ENCODE measurements around the gene TOMM20L.

The TOMM20L gene

GRCh38 chr14:58376791-58377190 lies 18.9 kb upstream of the TOMM20L start:
- H3K36me3 ChIP-seq (ENCODE audit: control insufficient read depth in 1 of 2, insufficient read depth in 2 of 2, low read length in 2 of 2) = peaks cover 10 to 30% of the 10 kb centered on the region in 2 donors
- no peak overlapping the region for H3K9ac ChIP-seq (ENCODE audit: low read depth in 1 of 2, low read length in 2 of 2)
- no peaks in the 10 kb centered on the region for H3K9me3 ChIP-seq (ENCODE audit: control insufficient read depth in 1 of 2, low read length in 2 of 2)
- H3K27ac ChIP-seq (ENCODE audit: low read depth, low read length) = no peak overlapping the region
- no peaks in the 10 kb centered on the region for H3K27me3 ChIP-seq (ENCODE audit: control insufficient read depth in 1 of 2, insufficient read depth in 2 of 2, low read length in 2 of 2)
- H3K4me3 ChIP-seq (ENCODE audit: low read depth in 1 of 2, low read length in 2 of 2) = no peak overlapping the region
- H3K4me1 ChIP-seq (ENCODE audit: control insufficient read depth in 1 of 2, insufficient read depth in 2 of 2, low read length in 2 of 2) = no peaks in the 10 kb centered on the region

GRCh38 chr14:58390830-58391229 lies 4.9 kb upstream of the TOMM20L start:
- Histone ChIP-seq H3K4me3 (ENCODE audit: low read depth in 1 of 2, low read length in 2 of 2) (no peak overlapping the region), H3K27ac (ENCODE audit: low read depth, low read length) (no peak overlapping the region), H3K9me3 (ENCODE audit: control insufficient read depth in 1 of 2, low read length in 2 of 2) (no peaks in the 10 kb centered on the region), H3K9ac (ENCODE audit: low read depth in 1 of 2, low read length in 2 of 2) (no peak overlapping the region), H3K4me1 (ENCODE audit: control insufficient read depth in 1 of 2, insufficient read depth in 2 of 2, low read length in 2 of 2) (peaks cover 4 to 6% of the 10 kb centered on the region in 2 donors), H3K36me3 (ENCODE audit: control insufficient read depth in 1 of 2, insufficient read depth in 2 of 2, low read length in 2 of 2) (no peaks in the 10 kb centered on the region), H3K27me3 (ENCODE audit: control insufficient read depth in 1 of 2, insufficient read depth in 2 of 2, low read length in 2 of 2) (no peaks in the 10 kb centered on the region)

GRCh38 chr14:58395562-58395811 lies 243 bp upstream of the TOMM20L start:
- peak overlapping the region; percentile 66 to 70 for H3K4me3 ChIP-seq (ENCODE audit: low read depth in 1 of 2, low read length in 2 of 2)
- peak overlapping the region; percentile 22 to 73 for H3K9ac ChIP-seq (ENCODE audit: low read depth in 1 of 2, low read length in 2 of 2)
- no peaks in the 10 kb centered on the region for H3K27me3 ChIP-seq (ENCODE audit: control insufficient read depth in 1 of 2, insufficient read depth in 2 of 2, low read length in 2 of 2)
- no peaks in the 10 kb centered on the region for H3K9me3 ChIP-seq (ENCODE audit: control insufficient read depth in 1 of 2, low read length in 2 of 2)
- no peaks in the 10 kb centered on the region for H3K36me3 ChIP-seq (ENCODE audit: control insufficient read depth in 1 of 2, insufficient read depth in 2 of 2, low read length in 2 of 2)
- H3K27ac ChIP-seq (ENCODE audit: low read depth, low read length) = no peak overlapping the region
- peaks cover 4 to 9% of the 10 kb centered on the region in 2 donors for H3K4me1 ChIP-seq (ENCODE audit: control insufficient read depth in 1 of 2, insufficient read depth in 2 of 2, low read length in 2 of 2)

GRCh38 chr14:58397156-58397555 lies 1.4 kb downstream of the TOMM20L start:
- Histone ChIP-seq H3K4me3 (ENCODE audit: low read depth in 1 of 2, low read length in 2 of 2) (no peak overlapping the region), H3K27me3 (ENCODE audit: control insufficient read depth in 1 of 2, insufficient read depth in 2 of 2, low read length in 2 of 2) (no peaks in the 10 kb centered on the region), H3K36me3 (ENCODE audit: control insufficient read depth in 1 of 2, insufficient read depth in 2 of 2, low read length in 2 of 2) (no peaks in the 10 kb centered on the region), H3K9me3 (ENCODE audit: control insufficient read depth in 1 of 2, low read length in 2 of 2) (no peaks in the 10 kb centered on the region), H3K27ac (ENCODE audit: low read depth, low read length) (no peak overlapping the region), H3K9ac (ENCODE audit: low read depth in 1 of 2, low read length in 2 of 2) (no peak overlapping the region), H3K4me1 (ENCODE audit: control insufficient read depth in 1 of 2, insufficient read depth in 2 of 2, low read length in 2 of 2) (peaks cover 4 to 9% of the 10 kb centered on the region in 2 donors)

- no peaks in the 10 kb centered on the region for H3K36me3 ChIP-seq (ENCODE audit: control insufficient read depth in 1 of 2, insufficient read depth in 2 of 2, low read length in 2 of 2)
- H3K9me3 ChIP-seq (ENCODE audit: control insufficient read depth in 1 of 2, low read length in 2 of 2) = no peaks in the 10 kb centered on the region
- H3K9ac ChIP-seq (ENCODE audit: low read depth in 1 of 2, low read length in 2 of 2) = no peak overlapping the region
Observed at GRCh38 chr14:58398495-58398894, 2.8 kb downstream of the TOMM20L start.

GRCh38 chr14:58398895-58399294 lies 3.2 kb downstream of the TOMM20L start:
- H3K4me3 ChIP-seq (ENCODE audit: low read depth in 1 of 2, low read length in 2 of 2) = no peak overlapping the region
- H3K9me3 ChIP-seq (ENCODE audit: control insufficient read depth in 1 of 2, low read length in 2 of 2) = no peaks in the 10 kb centered on the region
- H3K36me3 ChIP-seq (ENCODE audit: control insufficient read depth in 1 of 2, insufficient read depth in 2 of 2, low read length in 2 of 2) = no peaks in the 10 kb centered on the region
- no peaks in the 10 kb centered on the region for H3K27me3 ChIP-seq (ENCODE audit: control insufficient read depth in 1 of 2, insufficient read depth in 2 of 2, low read length in 2 of 2)
- no peak overlapping the region for H3K9ac ChIP-seq (ENCODE audit: low read depth in 1 of 2, low read length in 2 of 2)
- H3K4me1 ChIP-seq (ENCODE audit: control insufficient read depth in 1 of 2, insufficient read depth in 2 of 2, low read length in 2 of 2) = peaks cover 4 to 9% of the 10 kb centered on the region in 2 donors
- no peak overlapping the region for H3K27ac ChIP-seq (ENCODE audit: low read depth, low read length)

More at GRCh38 chr14:58398495-58398894, 2.8 kb downstream of the TOMM20L start:
- Histone ChIP-seq H3K4me1 (ENCODE audit: control insufficient read depth in 1 of 2, insufficient read depth in 2 of 2, low read length in 2 of 2) (peaks cover 4 to 9% of the 10 kb centered on the region in 2 donors), H3K27ac (ENCODE audit: low read depth, low read length) (no peak overlapping the region), H3K4me3 (ENCODE audit: low read depth in 1 of 2, low read length in 2 of 2) (no peak overlapping the region), H3K27me3 (ENCODE audit: control insufficient read depth in 1 of 2, insufficient read depth in 2 of 2, low read length in 2 of 2) (no peaks in the 10 kb centered on the region)

- Histone ChIP-seq H3K27me3 (ENCODE audit: control insufficient read depth in 1 of 2, insufficient read depth in 2 of 2, low read length in 2 of 2) (no peaks in the 10 kb centered on the region), H3K4me1 (ENCODE audit: control insufficient read depth in 1 of 2, insufficient read depth in 2 of 2, low read length in 2 of 2) (no peaks in the 10 kb centered on the region), H3K27ac (ENCODE audit: low read depth, low read length) (no peak overlapping the region), H3K9ac (ENCODE audit: low read depth in 1 of 2, low read length in 2 of 2) (no peak overlapping the region), H3K9me3 (ENCODE audit: control insufficient read depth in 1 of 2, low read length in 2 of 2) (no peaks in the 10 kb centered on the region), H3K36me3 (ENCODE audit: control insufficient read depth in 1 of 2, insufficient read depth in 2 of 2, low read length in 2 of 2) (no peaks in the 10 kb centered on the region), H3K4me3 (ENCODE audit: low read depth in 1 of 2, low read length in 2 of 2) (no peak overlapping the region)
Observed at GRCh38 chr14:58401587-58401986, 5.9 kb downstream of the TOMM20L start.

DNA sequence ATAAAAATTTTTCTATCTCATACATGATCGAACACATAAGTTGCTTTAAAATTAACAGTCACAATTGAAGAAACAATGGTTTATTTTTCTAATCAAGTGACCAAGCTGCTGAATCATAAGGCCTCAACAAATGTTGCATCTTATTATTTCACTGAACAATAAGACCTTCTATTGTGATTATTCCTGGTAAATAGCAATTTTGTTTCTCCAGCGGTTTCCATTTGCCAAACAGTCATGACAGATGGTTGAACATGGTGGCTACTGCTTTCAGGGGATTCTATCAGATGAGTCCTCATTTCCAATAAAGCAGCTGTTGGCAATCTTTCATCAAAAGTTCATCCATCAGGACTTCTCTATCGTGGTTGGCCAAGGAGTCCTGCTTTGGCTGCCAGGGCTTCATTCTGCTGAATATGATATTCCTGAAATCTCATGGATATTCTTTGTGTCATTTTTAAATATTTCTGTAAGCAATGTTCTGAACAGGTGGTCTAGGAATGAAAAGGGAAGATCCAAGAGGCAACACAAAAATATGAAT lies 13.0 kb downstream of the TOMM20L start:
- H3K9me3 ChIP-seq (ENCODE audit: control insufficient read depth in 1 of 2, low read length in 2 of 2) = no peaks in the 10 kb centered on the region
- H3K36me3 ChIP-seq (ENCODE audit: control insufficient read depth in 1 of 2, insufficient read depth in 2 of 2, low read length in 2 of 2) = peaks cover 19 to 42% of the 10 kb centered on the region in 2 donors
- H3K9ac ChIP-seq (ENCODE audit: low read depth in 1 of 2, low read length in 2 of 2) = no peak overlapping the region
- H3K27me3 ChIP-seq (ENCODE audit: control insufficient read depth in 1 of 2, insufficient read depth in 2 of 2, low read length in 2 of 2) = no peaks in the 10 kb centered on the region
- H3K4me1 ChIP-seq (ENCODE audit: control insufficient read depth in 1 of 2, insufficient read depth in 2 of 2, low read length in 2 of 2) = no peaks in the 10 kb centered on the region
- H3K27ac ChIP-seq (ENCODE audit: low read depth, low read length) = no peak overlapping the region
- no peak overlapping the region for H3K4me3 ChIP-seq (ENCODE audit: low read depth in 1 of 2, low read length in 2 of 2)

- Histone ChIP-seq H3K27ac (ENCODE audit: low read depth, low read length) (no peak overlapping the region), H3K9ac (ENCODE audit: low read depth in 1 of 2, low read length in 2 of 2) (no peak overlapping the region), H3K9me3 (ENCODE audit: control insufficient read depth in 1 of 2, low read length in 2 of 2) (no peaks in the 10 kb centered on the region), H3K27me3 (ENCODE audit: control insufficient read depth in 1 of 2, insufficient read depth in 2 of 2, low read length in 2 of 2) (no peaks in the 10 kb centered on the region), H3K36me3 (ENCODE audit: control insufficient read depth in 1 of 2, insufficient read depth in 2 of 2, low read length in 2 of 2) (peaks cover 10 to 50% of the 10 kb centered on the region in 2 donors), H3K4me1 (ENCODE audit: control insufficient read depth in 1 of 2, insufficient read depth in 2 of 2, low read length in 2 of 2) (no peaks in the 10 kb centered on the region), H3K4me3 (ENCODE audit: low read depth in 1 of 2, low read length in 2 of 2) (no peak overlapping the region)
Observed at GRCh38 chr14:58414845-58415244, 19.1 kb downstream of the TOMM20L start.

GRCh38 chr14:58415636-58416547 lies 20.2 kb downstream of the TOMM20L start:
- Histone ChIP-seq H3K27ac (ENCODE audit: low read depth, low read length) (no peak overlapping the region), H3K27me3 (ENCODE audit: control insufficient read depth in 1 of 2, insufficient read depth in 2 of 2, low read length in 2 of 2) (no peaks in the 10 kb centered on the region), H3K9me3 (ENCODE audit: control insufficient read depth in 1 of 2, low read length in 2 of 2) (no peaks in the 10 kb centered on the region), H3K4me3 (ENCODE audit: low read depth in 1 of 2, low read length in 2 of 2) (no peak overlapping the region), H3K9ac (ENCODE audit: low read depth in 1 of 2, low read length in 2 of 2) (no peak overlapping the region), H3K4me1 (ENCODE audit: control insufficient read depth in 1 of 2, insufficient read depth in 2 of 2, low read length in 2 of 2) (no peaks in the 10 kb centered on the region), H3K36me3 (ENCODE audit: control insufficient read depth in 1 of 2, insufficient read depth in 2 of 2, low read length in 2 of 2) (peaks cover 8 to 42% of the 10 kb centered on the region in 2 donors)
